ENCODE measurements around the gene SUN5. TPM values are rescaled to one million over a fixed set of nuclear protein-coding genes. Genes with fewer than 3 reads are reported as not detected.

SUN5 gene
- total RNA-seq, 1 experiment from 2014 or later: not detected

- no peak for DNase-seq (ENCODE audit: low spot score)
- in situ Hi-C loops (cut with HindIII; ENCODE audit: low sequenced_read_pairs): no loop called here
Observed at GRCh38 chr20:33002087-33002808, 2.0 kb downstream of the SUN5 start.

DNA sequence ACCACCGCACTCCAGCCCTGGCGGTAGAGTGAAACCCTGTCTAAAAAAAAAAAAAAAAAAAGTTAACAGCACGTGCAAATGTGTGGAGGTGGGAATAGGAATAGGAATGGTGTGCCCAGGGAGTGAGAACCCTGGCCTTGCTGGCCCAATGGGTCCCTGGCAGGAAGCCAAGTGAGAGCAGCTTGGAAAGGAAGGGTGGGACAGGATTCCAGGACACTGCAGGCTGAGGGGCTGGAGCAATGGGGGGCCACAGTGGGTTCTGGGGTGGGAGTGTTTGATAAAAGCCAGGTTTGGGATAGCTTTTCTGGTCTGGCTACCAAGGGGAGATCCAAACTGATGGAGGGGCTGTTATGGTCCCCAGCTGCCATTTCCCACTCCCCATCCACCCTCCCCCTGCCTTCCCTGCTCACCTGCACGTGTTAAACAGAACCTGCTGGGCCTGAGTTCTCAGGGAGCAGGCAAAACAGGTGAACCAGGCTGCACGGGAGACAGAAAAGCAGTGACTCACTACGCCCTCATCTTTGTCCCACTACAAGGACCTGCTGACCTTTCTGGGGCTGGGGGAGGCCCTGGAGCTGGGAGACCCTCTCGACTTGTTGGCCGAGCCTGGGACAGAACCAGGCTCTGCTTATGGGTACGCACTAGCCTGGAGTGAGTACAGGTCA lies 3.3 kb downstream of the SUN5 start:
- DNase-seq (ENCODE audit: low spot score): no peak
- in situ Hi-C loops (cut with HindIII; ENCODE audit: low sequenced_read_pairs): no loop called here

DNA sequence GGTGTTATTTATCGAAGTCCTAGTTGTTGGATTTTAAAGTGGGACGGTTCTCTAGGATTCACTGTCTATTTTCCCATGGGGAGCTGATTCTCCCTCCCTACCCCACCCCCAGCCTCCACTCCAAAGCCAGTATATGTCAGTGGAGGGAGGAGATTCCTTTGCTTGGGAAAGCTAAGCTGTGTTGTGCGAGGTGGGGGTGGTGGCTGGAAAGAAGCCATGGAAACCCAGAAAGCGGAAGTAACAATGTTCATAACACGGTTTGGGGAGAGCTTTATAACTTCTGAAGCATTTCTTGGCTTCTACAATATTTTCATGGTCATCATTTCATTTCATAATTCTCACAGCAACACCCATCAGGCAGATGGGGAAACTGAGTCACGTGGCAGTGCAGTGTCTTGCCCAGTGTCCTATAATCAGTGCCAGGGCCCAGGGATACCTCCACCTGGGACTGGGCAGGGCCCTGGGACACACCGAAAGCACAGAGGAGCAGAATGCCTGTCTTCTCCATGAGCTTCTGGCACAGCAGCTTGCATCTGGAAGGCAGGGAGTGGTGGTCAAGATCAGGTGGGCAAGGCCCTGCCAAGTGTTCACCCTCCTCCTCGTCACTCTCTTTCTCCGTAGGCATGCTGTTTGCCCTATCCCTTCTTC lies 4.5 kb downstream of the SUN5 start:
- in situ Hi-C loops (cut with HindIII; ENCODE audit: low sequenced_read_pairs): no loop called here
- no peak for DNase-seq (ENCODE audit: low spot score)

- no peak for DNase-seq (ENCODE audit: low spot score)
- in situ Hi-C loops (cut with HindIII; ENCODE audit: low sequenced_read_pairs): no loop called here
Observed at GRCh38 chr20:32997431-32997830, 6.8 kb downstream of the SUN5 start.

GRCh38 chr20:32995802-32996201 lies 8.4 kb downstream of the SUN5 start:
- in situ Hi-C loops (cut with HindIII; ENCODE audit: low sequenced_read_pairs): no loop called here
- no peak for DNase-seq (ENCODE audit: low spot score)

DNA sequence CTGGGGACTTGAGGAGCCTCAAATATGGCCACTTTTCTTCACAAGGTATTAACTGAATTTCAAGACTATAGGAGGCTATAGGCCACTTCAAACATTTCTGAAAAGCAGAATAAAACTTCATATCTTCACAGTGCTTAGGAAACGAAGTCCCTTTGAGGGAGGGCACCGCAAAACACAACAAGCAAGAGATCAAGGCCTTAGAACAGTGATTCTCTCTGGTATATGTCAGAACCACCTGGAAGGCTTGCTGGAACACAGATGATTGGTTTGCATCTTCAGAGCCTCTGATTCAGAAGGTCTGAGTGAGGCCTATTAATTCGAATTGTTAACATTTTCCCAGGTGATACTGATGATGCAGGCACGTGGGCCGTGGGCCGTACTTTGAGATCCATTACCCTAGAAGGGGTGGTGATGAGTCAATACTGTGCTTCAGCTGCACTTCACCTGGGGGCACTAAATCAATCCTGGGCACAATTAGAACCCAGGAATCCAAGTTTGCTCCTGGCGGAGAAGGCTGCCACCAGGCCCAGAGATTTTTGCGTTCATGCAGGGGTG lies 10.7 kb downstream of the SUN5 start:
- in situ Hi-C loops (cut with HindIII; ENCODE audit: low sequenced_read_pairs): no loop called here
- no peak for DNase-seq (ENCODE audit: low spot score)

DNA sequence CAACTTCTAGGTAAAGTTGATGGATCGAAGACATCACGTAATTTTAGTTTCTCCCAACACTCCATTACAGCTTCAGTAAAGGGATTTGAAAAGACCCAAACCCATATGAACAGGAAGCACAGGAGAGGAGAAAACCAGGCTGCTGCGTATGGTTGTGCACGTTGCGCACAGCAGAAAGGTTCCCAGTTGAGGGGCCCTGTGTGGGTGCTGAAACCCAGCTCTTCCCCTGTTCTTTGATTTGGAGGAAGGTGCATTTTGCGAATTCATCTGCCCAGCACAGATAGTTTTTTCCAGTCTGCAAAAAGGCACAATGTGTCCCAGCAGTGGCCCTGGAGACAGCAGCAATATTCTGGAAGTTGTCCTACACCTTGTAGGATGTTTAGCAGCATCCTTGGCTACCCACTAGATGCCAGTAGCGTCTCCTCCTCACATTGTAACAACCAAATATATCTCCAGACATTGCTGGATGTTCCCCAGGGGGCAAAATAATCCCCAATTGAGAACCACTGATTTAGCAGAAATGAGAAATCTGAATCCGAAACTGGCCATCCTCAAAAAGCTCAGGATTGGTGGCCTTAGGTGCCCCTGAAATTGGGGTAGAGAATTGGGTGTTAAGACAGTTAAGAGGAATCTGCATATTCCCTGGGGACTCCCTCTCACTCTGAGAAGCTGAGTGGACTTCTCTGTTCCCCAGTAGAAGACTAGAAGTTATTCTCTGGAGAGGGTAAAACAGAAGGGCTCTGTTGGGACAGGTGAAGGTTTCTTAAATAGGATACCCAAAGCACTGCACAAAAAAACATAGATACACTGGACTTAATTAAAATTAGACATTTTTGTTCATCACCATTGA lies 12.2 kb downstream of the SUN5 start:
- in situ Hi-C loops (cut with HindIII; ENCODE audit: low sequenced_read_pairs): no loop called here
- no peak for DNase-seq (ENCODE audit: low spot score)

DNA sequence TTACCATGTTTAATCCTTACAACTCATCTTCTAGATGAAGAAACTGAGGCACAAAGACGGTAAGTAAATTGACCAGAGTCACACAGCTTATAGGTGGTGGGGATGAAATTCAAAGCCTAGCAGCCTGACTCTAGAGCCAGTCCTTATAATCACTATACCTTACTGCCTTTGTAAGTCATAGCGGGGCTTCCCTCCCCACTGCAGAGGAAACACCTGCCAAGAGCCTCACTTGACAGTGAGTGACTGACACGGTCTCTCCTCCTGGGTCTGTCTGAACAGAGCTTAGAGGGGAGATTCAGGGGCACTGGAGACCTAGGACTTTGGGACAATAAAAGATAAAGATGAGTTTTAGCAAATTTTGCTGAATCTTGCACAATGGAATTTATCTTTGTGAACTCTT lies 12.8 kb downstream of the SUN5 start:
- in situ Hi-C loops (cut with HindIII; ENCODE audit: low sequenced_read_pairs): no loop called here
- DNase-seq (ENCODE audit: low spot score): no peak

GRCh38 chr20:32990426-32990825 lies 13.8 kb downstream of the SUN5 start:
- in situ Hi-C loops (cut with HindIII; ENCODE audit: low sequenced_read_pairs): no loop called here
- no peak for DNase-seq (ENCODE audit: low spot score)

DNA sequence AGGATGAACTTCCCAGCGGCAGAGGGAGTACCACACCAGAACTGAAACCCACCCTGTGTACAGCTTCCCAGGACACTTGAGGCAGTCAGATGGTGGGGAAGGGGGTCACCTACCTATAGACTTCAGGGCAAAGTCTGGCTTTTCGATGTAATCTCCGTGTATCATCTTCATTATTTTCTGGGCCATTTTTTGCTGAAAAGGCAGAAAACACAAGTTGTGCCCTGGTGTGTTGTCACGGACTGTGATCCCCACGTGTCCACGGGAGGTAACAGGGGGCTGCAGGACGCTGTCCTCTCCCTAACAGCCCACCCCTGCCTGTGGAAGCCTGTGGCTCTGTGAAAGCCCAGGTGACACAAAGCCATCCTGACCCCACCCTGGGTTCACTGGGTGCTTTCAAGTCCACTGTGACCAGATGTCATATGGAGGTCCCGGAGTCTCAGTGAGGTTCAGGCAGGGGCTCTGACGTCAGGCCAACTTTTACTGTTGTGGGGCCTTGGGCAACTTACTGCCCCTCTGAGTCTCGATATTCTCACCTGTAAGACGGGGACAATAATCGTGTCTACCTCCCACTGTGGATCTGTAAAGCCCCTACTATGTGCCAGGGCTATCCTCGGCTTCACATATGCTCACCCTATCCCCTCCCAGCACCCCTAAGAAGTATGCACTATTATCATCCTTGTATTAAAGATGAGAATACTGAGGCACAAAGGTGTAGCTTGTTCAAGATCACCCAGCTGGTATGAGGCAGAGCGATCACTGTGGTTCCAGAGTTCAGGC lies 14.5 kb downstream of the SUN5 start:
- no peak for DNase-seq (ENCODE audit: low spot score)
- in situ Hi-C loops (cut with HindIII; ENCODE audit: low sequenced_read_pairs): no loop called here

DNA sequence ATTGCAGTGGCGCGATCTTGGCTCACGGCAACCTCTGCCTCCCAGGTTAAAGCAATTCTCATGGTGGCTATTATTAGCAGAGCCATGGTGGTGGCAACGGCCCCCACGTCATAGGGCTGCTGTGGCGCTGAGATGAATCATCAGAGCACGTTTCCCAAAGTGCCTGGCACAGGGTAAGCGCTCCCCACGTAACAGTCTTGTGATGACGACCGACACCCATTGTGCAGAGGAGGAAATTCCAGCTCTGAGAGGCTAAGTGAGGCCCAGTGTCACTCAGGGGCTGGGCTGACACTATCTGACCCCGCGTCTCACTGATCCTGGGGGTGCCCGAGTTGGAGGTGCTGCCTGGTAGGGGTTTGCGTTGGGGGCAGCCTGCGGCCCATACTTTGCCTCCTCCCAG lies 16.2 kb downstream of the SUN5 start:
- no peak for DNase-seq (ENCODE audit: low spot score)
- in situ Hi-C loops (cut with HindIII; ENCODE audit: low sequenced_read_pairs): no loop called here

- in situ Hi-C loops (cut with HindIII; ENCODE audit: low sequenced_read_pairs): no loop called here
- no peak for DNase-seq (ENCODE audit: low spot score)
Observed at GRCh38 chr20:32987044-32987825, 17.0 kb downstream of the SUN5 start.

GRCh38 chr20:32986331-32986966 lies 17.8 kb downstream of the SUN5 start:
- in situ Hi-C loops (cut with HindIII; ENCODE audit: low sequenced_read_pairs): no loop called here
- no peak for DNase-seq (ENCODE audit: low spot score)

DNA sequence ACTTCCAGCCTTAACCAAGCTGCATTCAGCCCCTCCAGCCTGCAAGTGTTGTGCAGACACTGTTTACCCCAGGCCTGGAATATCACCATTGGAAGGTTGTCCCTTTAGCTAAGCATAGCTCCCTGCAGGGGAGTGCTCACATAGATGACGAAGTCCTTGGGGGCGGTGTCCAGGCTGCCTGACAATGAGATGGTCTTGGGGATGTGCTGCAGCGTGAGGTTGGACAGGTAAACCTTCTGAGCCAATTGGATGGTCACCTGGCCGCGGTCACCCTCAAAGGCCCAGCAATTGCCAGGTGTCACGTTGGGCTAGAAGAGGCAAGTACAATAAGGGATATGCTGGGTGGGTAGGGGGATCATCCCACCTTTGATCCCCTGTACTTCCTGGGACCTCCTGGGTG lies 18.6 kb downstream of the SUN5 start:
- no peak for DNase-seq (ENCODE audit: low spot score)
- in situ Hi-C loops (cut with HindIII; ENCODE audit: low sequenced_read_pairs): no loop called here

DNA sequence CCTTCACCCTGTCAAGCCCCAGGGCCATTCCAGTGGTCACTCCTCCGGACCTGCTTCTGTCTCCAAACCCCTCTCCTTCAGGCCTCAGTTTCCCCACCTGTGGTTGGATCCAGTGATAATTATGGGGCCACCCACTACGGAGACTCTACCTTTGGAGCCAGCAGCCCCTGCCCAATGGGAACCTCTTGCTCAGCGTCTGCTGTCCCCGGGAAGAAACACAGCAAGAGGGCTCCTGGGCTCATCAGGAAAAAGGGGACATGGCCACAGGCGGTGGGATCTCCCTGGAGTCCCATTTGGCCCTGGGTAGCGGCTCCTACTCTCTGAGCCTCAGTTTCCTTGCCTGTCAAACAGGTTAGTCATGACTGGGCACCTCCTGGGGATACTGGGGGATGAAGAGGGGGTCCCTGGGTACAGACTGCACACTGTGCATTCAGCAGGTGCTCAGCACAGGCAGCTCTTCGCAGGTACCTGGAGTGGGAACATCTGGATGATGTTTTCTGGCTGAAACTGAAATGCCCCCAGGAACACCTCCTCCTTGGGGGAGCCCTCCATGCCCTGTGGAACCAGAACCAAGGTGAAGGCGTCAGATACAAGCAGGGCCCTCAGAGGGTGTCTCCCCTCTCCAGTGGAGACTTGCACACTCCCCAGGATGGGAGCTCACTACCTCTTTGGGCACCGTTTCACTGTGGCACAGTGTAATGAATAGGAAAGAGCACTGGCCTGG lies 19.4 kb downstream of the SUN5 start:
- no peak for DNase-seq (ENCODE audit: low spot score)
- in situ Hi-C loops (cut with HindIII; ENCODE audit: low sequenced_read_pairs): no loop called here

DNA sequence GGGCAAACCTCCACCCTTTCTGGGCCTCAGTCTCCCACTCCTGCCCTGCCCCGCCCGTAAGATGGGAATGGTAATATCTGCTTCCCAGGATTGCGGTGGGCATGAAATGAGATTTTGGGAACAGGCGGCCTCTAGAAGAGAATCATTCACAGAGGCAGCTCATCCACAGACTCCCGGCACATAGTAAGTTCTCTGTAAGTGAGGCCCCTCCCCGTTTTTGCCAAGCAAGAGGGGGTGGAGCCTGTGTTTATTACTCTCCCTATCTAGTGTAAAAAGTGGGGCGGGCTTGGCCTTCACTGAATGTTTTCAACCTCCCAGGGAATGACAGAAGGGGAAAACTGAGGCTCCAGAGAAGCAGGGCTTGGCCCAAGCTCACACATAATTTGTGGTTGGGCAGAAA lies 20.0 kb downstream of the SUN5 start:
- no peak for DNase-seq (ENCODE audit: low spot score)
- in situ Hi-C loops (cut with HindIII; ENCODE audit: low sequenced_read_pairs): no loop called here
